Hippocampal formation (tissue), 2 donors: ENCODE measurements around the gene CROCC2.
A peak's percentile ranks its signal among the peaks of the same experiment; 100 is the strongest.

Experiments used
- DNase-seq, 2 donors: peaks; one replicate each; lab custom pipeline; 2025; lab: John Stamatoyannopoulos, UW

Gene CROCC2

DNA sequence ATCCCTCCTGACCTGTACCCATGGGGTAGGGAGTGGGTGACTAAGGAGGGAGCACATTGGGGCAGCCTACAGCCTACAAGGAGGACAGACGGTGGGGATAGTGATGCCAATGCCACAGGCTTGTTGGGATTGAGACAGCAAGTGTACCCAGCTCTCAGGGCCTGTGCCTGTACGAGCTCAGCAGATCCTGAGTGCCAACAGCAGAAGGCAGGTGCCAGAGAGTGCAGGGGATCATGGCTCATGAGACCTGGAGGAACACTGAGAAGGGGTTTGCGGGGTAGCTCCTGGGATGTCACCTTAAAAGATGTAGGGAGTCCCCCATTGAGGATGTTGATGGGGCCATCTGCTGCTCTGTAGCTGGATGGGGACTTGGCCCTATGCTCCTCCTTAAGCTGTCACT is 82.0 kb downstream of the CROCC2 start:
- DNase-seq, result no peak

DNA sequence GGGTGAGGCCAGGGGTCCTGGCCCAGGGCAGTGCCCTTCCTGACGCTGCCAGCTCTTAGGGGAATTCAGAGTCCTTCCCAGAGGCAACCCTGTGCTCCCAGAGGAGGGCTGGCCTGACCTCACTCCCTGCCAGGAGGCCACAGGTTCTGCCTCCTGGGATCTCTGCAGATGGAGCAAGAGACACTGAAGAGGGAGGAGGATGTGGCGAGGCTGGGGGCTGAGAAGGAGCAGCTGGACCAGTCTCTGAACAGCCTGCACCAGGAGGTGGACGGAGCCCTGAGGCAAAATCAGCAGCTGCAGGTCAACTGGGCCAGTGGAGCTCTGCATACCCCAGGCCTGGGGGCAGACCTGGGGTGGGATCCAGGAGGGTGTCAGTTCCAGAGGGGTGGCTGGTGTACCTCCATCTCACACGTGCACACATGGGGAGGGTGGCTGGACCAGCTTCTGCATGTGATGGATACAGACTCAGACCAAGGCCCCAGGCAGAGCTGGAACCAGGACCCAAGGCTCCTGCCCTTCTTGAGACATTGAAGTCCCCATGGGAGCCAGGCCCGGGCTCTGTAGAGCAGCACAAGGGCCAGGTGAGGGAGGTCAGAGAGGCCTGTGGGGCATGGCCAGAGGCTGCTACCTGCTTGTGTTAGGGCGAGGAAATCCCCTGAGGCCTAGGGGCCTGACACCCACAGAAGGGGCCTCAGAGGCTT is 82.6 kb downstream of the CROCC2 start:
- no peak for DNase-seq

DNA sequence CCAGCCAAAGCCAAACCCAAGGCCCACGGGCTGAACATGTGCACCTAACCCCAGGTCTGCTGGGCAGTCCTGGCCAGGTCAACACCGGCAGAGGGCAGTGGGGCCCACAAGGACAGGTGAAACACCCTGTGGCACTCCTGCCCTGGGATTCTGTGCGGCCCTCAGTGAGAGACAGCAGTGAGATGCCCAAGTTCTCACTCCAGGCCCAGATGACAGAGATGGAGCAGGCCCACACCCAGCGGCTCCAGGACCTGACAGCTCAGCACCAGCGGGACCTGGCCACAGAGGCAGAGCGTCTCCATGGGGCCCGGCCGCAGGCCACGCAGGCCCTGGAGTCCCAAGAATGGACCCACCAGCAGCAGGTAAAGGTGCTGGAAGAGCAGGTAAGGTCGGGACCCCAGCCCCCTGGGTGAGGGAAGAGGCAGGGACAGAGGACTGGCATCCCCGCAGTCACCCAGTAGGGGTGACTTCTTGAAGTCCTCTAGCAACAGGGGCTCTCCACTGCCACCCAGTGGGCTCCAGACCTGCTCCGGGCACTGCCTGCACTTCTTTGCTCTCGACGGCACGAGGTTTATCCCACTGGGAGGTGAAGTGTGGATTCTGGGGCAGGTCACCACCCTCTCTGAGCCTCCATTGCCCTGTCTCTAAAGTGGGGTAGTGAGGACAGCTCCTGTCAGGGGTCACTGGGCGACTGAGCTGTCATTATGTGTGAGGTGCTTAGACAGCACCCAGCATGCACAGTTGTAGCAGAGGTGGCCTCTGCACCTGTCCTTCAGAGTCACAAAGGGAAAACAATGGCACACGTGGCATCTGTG is 83.5 kb downstream of the CROCC2 start:
- DNase-seq, result no peak

DNA sequence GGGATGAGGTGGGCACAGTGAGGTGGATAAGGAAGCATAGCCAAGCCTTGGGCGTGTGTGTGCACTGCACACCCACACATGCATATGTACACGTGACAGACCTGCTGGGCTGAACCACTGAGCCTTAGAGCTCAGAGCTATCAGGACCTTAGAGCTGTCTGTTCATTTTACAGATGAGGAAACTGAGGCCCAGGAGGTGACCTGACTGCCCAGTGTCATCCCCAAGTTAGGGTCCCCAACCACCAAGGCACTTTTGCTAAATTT is 84.1 kb downstream of the CROCC2 start:
- DNase-seq, result no peak

DNA sequence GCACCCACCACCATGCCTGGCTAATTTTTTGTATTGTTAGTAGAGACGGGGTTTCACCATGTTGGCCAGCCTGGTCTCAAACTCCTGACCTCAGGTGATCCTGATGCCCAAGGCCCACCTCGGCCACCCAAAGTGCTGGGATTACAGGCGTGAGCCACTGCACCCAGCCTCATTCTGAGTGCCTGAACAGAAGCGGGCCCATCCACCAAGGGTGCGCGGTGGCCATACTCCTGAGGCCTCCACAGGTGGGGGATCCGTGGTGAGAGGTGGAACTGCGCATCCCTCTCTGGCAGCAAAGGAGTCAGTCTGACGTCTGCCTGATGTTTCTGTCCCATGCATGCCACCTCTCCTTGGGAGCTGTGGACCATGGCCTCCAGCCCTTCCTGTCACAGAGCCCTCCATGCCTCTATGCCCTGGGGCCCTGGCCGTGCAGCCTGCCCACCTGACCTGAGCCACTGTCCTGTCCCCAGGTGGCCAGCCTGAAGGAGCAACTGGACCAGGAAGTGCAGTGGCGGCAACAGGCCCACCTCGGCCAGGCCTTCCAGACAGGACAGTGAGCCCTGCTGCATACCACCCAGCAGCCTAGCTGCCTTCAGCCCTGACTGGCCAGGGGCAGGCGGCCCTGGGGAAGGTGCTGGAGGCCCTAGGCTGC is 84.7 kb downstream of the CROCC2 start:
- no peak for DNase-seq

DNA sequence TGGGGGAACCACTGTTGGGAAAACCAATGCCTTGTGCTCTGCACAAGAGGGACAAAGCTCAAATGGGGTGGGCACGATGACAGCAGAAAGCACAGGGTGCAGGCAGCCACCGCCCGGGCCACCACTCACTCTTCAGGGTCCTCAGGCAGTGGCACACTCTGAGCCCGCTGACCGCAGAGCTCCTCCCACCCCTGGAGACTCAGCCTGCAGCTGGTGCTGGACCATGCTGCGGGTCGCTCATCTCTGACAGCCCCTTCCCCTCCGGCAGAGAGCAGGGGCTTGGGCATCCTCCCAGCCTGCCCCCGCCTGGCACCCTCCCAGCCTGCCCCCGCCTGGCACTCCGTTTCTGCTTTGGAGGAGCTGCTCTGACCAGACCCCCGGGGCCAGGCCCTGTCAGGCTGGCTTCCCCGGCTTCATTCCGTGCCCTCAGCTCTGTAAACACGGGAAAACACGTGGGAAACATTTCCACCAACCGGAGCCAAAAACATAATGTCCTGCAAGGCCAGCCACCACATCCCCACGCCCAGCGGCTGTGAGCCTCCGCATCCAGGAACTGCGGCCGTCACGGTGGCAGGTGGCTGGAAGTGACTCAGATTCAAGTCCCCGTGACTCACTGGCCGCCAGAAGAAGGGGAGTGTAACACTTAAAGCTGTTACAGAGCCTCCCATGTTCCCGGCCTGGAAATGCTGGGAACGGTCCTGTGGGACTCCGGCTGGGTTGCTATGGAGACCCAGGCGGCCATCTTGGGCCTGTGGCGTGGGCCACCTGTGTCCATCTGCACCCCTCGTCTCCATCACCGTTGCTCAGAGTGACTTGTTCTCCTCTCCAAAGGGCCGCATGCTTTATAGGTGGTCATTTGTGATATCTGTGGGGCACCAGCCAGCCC is 85.5 kb downstream of the CROCC2 start:
- DNase-seq, result peak in 1 of 2 donors; percentile 30

DNA sequence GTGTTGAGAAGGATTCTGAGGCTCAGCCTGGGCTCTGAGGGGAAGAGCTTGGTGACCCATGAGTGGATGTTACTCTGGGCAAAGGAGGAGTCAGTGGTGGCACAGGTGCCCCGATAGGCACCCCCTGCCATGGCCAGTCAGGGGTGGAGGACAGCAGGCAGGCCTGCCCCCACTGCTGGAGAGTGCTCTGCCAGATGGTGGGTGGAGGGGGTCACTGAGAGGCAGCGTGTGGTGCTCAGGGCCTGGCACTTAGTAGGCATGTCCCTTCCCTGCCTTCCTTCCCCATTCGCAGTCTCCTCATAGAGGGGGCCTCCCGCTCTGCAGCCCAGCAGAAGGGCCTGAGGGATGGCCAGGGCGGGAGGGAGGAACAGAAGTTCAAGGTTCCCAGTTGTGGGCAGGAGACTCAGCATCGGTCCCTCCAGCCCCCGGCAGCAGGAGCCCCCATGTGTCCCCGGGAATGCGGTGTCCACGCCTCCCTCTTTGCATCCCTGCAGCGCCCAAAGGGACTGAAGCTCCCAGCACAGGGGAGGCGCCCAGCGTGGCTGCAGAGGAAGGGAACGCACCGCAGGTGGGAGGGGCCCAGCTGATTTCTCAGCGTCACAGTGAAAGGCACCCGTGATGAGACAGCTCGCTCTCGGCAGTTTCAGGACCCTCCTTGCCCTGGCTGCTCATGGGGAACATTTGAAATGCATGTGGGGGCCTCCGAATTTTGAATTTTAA is 86.6 kb downstream of the CROCC2 start:
- no peak for DNase-seq

DNA sequence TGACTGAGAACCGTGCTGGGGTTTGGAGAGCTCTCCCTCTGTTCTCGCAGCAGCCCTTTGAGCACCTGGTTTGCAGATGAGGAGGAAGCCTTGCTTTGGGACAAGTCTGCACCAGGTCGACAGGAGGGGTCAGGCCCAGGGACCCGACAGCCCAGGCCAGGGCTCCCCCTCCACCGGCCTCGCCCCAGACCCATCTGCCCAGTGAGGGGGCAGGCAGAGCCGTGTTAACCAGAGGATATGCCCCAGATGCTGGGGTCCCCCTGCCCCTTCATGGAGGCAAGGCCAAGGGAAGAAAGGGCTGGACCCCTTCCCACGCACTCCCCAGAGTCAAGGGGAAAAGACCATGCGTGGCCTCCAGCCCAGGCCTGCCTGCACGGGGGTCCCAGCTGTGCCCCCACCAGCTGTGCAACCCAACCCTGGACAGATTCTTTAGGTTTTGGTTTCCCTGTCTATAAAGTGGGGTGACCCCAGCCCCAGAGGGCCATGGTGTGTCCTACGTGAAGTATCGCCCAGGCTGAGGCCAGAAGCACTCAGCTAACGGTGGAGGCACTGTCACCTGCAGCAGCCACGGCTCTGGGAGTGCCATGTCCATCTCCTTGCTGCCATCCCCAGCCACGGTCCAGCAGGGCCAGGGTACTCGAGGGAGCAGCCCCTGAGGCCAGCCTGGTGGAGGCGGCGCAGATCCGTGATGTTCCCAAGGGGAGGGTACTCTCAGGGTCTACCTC is 87.5 kb downstream of the CROCC2 start:
- DNase-seq, result no peak

DNA sequence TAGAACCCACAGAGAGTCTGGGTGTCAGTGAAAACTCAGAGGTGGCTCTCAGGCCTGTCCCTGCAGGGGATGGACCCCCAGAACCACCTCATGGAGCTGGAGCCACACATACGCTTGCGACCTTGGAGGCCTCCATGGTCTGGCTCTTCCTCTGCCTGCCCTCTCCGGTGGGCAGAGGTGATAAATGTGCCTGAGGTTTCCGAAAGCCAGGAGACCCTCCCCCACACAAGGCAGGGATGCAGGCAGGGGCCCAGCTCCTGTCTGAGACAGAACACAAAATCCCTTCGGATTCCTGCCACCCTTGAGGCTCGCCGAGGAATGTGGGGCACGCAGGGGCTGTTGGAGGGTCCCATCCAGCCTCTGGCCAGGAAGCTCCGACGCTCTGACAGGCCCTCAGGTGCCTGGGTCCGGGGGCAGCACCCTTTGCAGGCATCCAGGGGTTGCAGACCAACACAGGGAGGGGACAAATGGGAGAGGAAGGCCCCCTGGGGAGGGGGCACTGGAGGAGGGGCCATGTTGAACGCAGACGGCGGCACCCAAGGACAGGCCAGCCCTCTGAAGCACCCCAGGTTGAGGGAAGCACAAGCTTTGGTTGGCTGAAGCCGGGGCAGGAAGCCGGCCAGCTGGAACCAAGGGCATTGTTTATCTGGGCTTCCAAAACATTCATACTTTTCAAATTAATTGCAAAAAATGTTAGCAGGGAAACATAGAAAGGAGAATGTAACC is 88.2 kb downstream of the CROCC2 start:
- no peak for DNase-seq

DNA sequence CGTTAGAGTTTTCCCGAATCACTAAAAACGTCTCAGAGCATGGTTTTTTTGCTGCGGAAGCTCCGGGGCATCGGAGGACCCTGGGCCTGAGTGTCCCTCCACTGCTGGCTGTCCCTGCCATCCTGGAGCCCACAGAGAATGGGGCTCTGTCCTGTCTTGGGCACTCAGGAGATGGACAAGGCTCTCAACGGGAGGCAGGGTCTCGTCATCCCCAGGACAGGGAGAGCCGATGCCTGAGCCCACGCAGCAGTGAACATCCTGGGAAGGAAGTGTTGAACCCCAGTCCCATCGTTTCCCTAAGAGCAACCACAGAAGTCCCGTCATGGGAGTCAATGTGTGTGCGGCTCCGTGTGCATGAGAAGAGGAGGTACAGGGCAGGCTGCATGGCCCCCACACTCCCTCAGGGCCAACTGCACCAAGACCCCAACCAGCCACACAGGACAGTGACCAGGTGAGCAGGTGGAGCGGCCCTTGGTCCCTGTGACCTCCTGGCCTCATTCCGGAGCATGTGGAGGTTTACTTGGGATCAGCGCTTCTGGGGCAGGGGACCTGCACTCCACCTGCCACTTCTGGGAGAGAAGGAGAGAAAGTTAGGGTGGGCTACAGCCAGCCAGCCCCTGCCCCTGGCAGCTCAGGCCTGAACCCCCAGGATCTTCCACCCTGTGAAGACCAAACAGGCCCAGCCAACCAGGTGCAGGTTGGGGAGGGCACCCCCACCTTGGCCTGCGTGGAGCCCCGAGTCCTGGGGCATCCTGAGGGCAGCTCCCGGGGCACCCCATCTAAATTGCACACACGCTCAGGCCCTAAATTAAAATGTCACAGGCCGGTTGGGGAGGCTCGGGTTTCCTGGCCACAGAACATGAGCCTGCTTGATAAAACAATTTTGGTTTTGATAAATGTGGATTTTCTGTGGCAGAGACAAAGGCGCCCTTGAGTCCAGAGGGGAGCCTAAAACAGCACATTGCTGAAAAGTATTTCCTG is 89.2 kb downstream of the CROCC2 start:
- DNase-seq, result no peak

DNA sequence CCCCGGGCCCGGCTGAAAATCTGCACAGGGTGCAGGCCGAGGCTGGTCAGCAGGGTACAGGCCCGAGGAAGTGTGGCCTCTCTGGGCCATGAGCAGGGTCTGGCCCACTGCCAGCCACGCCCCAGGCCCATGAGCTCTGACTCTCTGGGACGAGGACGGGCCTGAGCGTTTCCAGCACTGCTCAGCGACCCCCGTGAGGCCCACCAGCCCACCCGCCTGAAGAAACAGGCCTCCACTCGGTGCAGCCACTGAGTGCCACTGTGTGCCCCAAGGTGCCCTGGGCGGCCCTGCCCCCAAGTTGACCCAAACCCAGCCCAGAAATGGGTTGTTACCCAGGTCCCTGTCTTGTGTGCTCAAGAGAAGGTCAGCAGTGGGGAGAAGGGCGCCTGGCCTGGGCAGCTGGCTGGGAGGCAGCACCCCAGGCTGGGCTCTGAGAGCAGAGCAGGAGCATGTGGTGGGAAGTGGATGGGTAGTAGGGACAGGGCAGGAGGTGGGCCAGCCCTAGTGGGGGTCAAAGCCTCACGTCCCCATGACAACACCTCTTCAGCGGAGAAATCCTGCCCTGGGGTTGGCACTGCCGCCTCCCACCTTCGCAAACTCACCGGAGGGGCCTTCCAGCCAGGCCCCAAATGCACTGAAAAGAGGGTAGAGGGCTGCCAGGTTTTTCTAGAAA is 90.2 kb downstream of the CROCC2 start:
- DNase-seq, result no peak

DNA sequence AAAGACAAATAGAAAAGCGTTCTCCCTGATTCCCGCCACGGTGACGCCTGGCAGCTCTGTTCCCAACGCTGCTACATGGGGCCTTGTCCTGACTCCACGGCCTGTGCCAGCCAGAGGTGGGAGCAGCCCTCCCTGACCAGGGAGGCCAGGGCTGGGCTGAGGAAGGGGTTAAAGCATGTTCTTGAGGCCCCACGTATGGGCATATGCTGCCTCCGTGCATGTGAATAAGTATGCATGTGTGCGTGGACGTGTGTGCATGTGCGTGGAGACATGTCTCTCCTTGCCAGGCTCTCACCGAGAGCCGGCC is 90.7 kb downstream of the CROCC2 start:
- no peak for DNase-seq

DNA sequence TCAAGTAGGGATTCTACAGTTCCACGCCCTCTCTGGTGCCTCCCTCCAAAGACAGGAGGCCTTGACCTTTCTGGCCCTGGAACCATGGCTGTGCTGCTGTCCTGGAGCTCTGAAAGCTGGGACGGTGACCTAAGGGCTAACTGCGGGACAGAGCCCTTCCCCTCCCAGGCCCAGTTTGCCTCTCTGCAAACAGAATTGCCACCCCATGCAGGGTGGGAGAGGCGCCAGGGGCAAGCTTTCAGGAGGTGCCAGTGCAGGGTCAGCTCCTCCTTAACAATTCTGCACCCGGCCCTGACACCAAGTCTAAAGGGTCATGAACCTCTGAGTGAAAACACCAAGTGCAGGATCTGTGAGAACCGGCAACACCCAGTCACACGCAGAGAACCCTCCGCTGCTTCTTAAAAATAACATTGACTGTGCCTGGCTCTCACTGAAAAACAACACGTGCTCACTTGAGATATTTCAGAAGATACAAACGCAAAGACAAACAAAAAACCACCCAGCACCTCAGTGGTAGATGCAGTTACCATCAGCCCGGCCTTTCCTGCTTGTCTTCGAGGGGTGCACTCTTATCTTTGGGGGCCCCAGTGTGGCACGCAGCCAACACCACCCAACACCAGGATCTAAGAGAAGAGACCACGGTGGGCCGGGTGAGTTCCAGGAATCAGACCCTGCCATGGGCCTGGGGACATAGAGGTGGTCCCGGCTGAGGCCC is 91.2 kb downstream of the CROCC2 start:
- no peak for DNase-seq

DNA sequence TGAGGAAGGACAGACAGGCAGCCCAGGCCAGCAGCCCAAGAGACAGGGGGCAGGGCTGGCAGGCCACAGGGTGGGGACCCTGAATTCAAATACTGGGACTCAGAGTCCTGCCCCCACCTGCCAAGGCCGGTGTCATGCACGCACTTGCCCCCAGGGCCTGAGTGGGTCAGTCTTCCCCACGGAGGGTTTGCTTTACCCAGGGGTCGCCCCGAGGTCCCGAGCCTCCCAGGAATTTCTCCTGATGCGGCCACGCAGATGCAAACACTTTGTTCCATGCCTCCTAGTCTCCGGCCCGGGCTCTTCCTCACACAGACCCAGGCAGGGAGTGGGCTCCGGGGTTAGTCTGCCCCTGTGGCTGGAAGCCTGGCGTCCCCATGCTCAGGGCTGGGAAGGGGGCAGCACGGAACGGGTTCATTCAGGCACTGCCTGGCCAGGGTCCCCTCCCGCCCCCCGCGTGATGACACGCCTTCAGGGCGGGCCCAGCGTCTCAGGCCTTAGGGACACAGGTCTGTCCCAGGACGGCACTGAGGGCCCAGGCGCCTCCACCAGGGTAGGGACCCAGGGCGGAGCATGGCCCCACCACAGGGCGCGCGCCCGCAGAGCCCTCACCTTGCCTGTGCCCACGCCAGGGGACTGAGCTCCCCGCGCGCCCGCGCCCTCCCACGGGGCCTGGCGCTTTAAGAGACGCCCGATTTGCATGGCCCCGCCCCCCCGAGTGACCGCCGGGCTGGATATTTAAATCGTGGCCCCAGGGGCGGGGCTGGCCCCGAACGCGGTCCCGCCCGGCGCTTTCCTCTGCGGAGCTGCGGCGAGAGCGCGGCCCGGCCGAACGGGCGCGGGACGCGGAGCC is 91.9 kb downstream of the CROCC2 start, which contains the start of gene SNED1:
TSS of gene SNED1 (plus strand) at position 763 of the 850 bp plus-strand sequence. CDS start 220 bp downstream, outside the sequence.
- DNase-seq, result peak in 1 of 2 donors; percentile 38

DNA sequence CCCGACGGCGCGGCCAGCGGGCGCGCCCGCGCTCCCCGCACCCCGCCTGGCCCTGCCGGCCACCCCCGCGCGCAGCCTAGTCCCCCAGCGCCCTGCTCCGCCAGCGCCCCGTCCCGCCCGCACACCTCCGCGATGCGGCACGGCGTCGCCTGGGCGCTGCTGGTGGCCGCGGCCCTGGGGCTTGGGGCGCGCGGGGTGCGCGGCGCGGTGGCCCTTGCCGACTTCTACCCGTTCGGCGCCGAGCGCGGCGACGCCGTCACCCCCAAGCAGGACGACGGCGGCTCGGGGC is 92.5 kb downstream of the CROCC2 start:
- no peak for DNase-seq

DNA sequence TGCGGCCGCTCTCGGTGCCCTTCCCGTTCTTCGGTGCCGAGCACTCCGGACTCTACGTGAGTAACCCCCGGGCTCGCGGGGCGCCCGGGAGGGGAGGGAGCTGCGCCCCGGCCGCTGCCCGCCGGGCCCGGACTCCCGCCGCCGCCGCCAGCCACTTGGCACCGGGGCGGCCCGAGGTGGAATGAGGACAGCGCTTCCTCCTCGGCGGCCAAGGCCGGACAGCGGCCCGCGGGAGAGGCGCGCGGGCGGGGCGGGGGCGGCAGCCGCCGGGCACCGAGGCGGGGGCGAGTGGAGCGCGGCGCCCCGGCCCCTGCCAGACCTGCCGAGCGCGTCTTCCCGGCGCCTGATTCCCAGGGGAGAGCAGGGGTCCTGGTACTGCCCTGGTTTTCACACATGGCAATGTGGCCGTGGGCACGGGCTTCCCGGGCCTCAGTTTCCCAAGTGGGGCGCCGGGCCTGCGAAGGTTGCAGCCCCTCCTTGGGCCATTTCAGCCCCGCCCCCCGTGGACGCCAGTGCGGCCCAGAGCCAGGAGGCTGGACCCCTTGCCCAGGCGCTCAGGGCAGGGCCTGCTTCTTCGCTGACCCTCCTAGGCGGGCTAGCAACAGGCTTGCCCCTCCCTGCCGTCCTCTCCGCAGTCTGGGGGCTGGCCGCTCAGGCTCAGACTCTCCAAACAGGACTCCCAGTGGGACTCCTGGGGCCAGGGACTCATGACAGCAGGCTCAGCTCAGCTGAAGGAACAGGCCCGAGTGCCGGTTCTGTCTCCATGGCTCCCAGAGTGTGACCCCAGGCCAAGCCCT is 93.1 kb downstream of the CROCC2 start:
- no peak for DNase-seq
